Occipital lobe (tissue), 2 donors: Measurements from ENCODE around the gene SORCS2. TPM values are rescaled to one million over a fixed set of nuclear protein-coding genes. Genes with fewer than 3 reads are reported as not detected.

Experiments used
- DNase-seq: peaks from one replicate; lab custom pipeline; 2025; lab: John Stamatoyannopoulos, UW
- total RNA-seq: library from RNA; depleted of rRNA; stranded (reverse); fragments of >200 nt; gene quantifications from one replicate; pipeline ENCODE4 v1.2.3, GENCODE V29; 2014

The SORCS2 gene
- total RNA-seq, 1 donor from 2014 or later: 4.1 TPM

GRCh38 chr4:7738458-7739076 lies 546.2 kb downstream of the SORCS2 start:
- DNase-seq: no peak

GRCh38 chr4:7739077-7739917 lies 547.0 kb downstream of the SORCS2 start:
- DNase-seq: no peak

GRCh38 chr4:7739918-7740865 lies 547.9 kb downstream of the SORCS2 start:
- DNase-seq: no peak

- no peak for DNase-seq
Measured at GRCh38 chr4:7740866-7741525, 548.7 kb downstream of the SORCS2 start.

GRCh38 chr4:7741946-7742806 lies 549.8 kb downstream of the SORCS2 start:
- no peak for DNase-seq

GRCh38 chr4:7742807-7743280 lies 550.5 kb downstream of the SORCS2 start:
- DNase-seq: no peak

- no peak for DNase-seq
Measured at GRCh38 chr4:7744142-7744804, 551.9 kb downstream of the SORCS2 start.

GRCh38 chr4:7745301-7745885 lies 553.1 kb downstream of the SORCS2 start:
- DNase-seq: no peak

GRCh38 chr4:7746351-7747061 lies 554.2 kb downstream of the SORCS2 start:
- DNase-seq: no peak

GRCh38 chr4:7747062-7747385 lies 554.7 kb downstream of the SORCS2 start:
- DNase-seq: no peak

GRCh38 chr4:7747566-7747965 lies 555.2 kb downstream of the SORCS2 start:
- no peak for DNase-seq

- no peak for DNase-seq
Measured at GRCh38 chr4:7750523-7750922, 558.2 kb downstream of the SORCS2 start.

GRCh38 chr4:7750972-7751371 lies 558.6 kb downstream of the SORCS2 start:
- DNase-seq: no peak

- no peak for DNase-seq
Measured at GRCh38 chr4:7752649-7753048, 560.3 kb downstream of the SORCS2 start.

GRCh38 chr4:7753271-7753670 lies 560.9 kb downstream of the SORCS2 start:
- DNase-seq: no peak

GRCh38 chr4:7753931-7754465 lies 561.7 kb downstream of the SORCS2 start:
- DNase-seq: no peak

GRCh38 chr4:7754565-7755262 lies 562.4 kb downstream of the SORCS2 start:
- no peak for DNase-seq

- DNase-seq: no peak
Measured at GRCh38 chr4:7755561-7755960, 563.2 kb downstream of the SORCS2 start.
